Neural cell (in vitro differentiated cells): Measurements from ENCODE around the gene GCNT1. TPM values are rescaled to one million over a fixed set of nuclear protein-coding genes. Genes with fewer than 3 reads are reported as not detected.

ENCODE experiments used
- H2AFZ ChIP-seq: fragments of 200-600, 300-800 bp; sonication (generic), shearing (Covaris generic); 2 replicates; pipeline ENCODE4 v1.6.0; 2014; ENCODE audit warnings: low read depth, mild to moderate bottlenecking, antibody characterized with exemption, low read length, moderate library complexity
- H3F3A ChIP-seq: fragments of 200-600 bp; shearing (Covaris generic); 2 replicates; pipeline ENCODE4 v1.6.1; 2016; ENCODE audit warnings: mild to moderate bottlenecking, moderate library complexity, mixed read lengths, antibody characterized with exemption, low read length; ENCODE audit not compliant: insufficient read depth, poor library complexity, severe bottlenecking
- H3K27ac ChIP-seq: fragments of 200-600, 300-800 bp; sonication (generic), shearing (Covaris generic); 2 replicates; pipeline ENCODE4 v1.5.1; 2014; ENCODE audit warnings: mild to moderate bottlenecking, low read length, moderate library complexity
- H3K27me3 ChIP-seq: fragments of 300-800, 200-600 bp; sonication (generic), shearing (Covaris generic); 2 replicates; pipeline ENCODE4 v1.6.0; 2014; ENCODE audit warnings: mild to moderate bottlenecking, low read depth, low read length, moderate library complexity; ENCODE audit not compliant: insufficient read depth
- H3K36me3 ChIP-seq: fragments of 300-800, 200-600 bp; sonication (generic), shearing (Covaris generic); 2 replicates; pipeline ENCODE4 v1.5.1; 2014; ENCODE audit warnings: mild to moderate bottlenecking, antibody characterized with exemption, low read length, moderate library complexity; ENCODE audit not compliant: insufficient read depth
- H3K4me2 ChIP-seq: fragments of 300-800, 200-600 bp; sonication (generic), shearing (Covaris generic); 2 replicates; pipeline ENCODE4 v1.6.0; 2014; ENCODE audit warnings: mild to moderate bottlenecking, low read length
- H3K4me3 ChIP-seq: fragments of 300-800, 200-600 bp; sonication (generic), shearing (Covaris generic); 2 replicates; pipeline ENCODE4 v1.5.1; 2014; ENCODE audit warnings: mild to moderate bottlenecking, low read length, moderate library complexity
- H3K79me2 ChIP-seq: fragments of 200-600 bp; shearing (Covaris generic); replicated peaks from 2 replicates; pipeline ENCODE4 v1.6.0; 2014; ENCODE audit warnings: mild to moderate bottlenecking, low read length, moderate library complexity; ENCODE audit not compliant: insufficient read depth
- H3K9ac ChIP-seq: fragments of 300-800, 200-600 bp; sonication (generic), shearing (Covaris generic); 2 replicates; pipeline ENCODE4 v1.6.1; 2016; ENCODE audit warnings: mild to moderate bottlenecking, low read length, mixed read lengths
- H3K9me2 ChIP-seq: fragments of 200-600 bp; shearing (Covaris generic); 2 replicates; pipeline ENCODE4 v1.6.1; 2016; ENCODE audit warnings: mild to moderate bottlenecking, low read length, mixed read lengths; ENCODE audit not compliant: insufficient read depth
- H3K9me3 ChIP-seq: fragments of 200-600, 300-800 bp; sonication (generic), shearing (Covaris generic); 2 replicates; pipeline ENCODE4 v1.6.1; 2016; ENCODE audit warnings: mild to moderate bottlenecking, mixed run types, low read length, moderate library complexity, mixed read lengths
- H4K20me1 ChIP-seq: fragments of 200-600 bp; shearing (Covaris generic); 2 replicates; pipeline ENCODE4 v1.6.1; 2016; ENCODE audit warnings: mild to moderate bottlenecking, mixed run types; ENCODE audit not compliant: insufficient read depth
- CTCF ChIP-seq: fragments of 450-650 bp; IDR thresholded peaks from 2 replicates; pipeline ENCODE4 v1.5.1; 2014; ENCODE audit warnings: antibody characterized with exemption, mild to moderate bottlenecking, moderate library complexity; ENCODE audit not compliant: poor library complexity, severe bottlenecking
- EP300 ChIP-seq: fragments of 450-650 bp; conservative IDR thresholded peaks from 2 replicates; pipeline ENCODE4 v1.6.1; 2014; ENCODE audit warnings: antibody characterized with exemption, mild to moderate bottlenecking, moderate library complexity; ENCODE audit not compliant: poor library complexity, severe bottlenecking
- EZH2 ChIP-seq: fragments of 200-600, 300-800 bp; shearing (Covaris generic), sonication (generic); IDR thresholded peaks from 2 replicates; pipeline ENCODE4 v1.6.1; 2014; ENCODE audit warnings: antibody characterized with exemption, low read length, borderline replicate concordance, mild to moderate bottlenecking; ENCODE audit not compliant: insufficient read depth, poor library complexity, severe bottlenecking
- MXI1 ChIP-seq: fragments of 450-650 bp; conservative IDR thresholded peaks from 2 replicates; pipeline ENCODE4 v1.6.1; 2014; ENCODE audit warnings: antibody characterized with exemption, mild to moderate bottlenecking; ENCODE audit not compliant: poor library complexity, severe bottlenecking
- POLR2AphosphoS5 ChIP-seq: IDR thresholded peaks from 2 replicates; pipeline ENCODE4 v1.6.1; 2012
- RAD21 ChIP-seq: fragments of 450-650 bp; conservative IDR thresholded peaks from 2 replicates; pipeline ENCODE4 v1.6.1; 2014; ENCODE audit warnings: antibody characterized with exemption, mild to moderate bottlenecking, moderate library complexity
- REST ChIP-seq: IDR thresholded peaks from 2 replicates; pipeline ENCODE4 v1.6.1; 2012; ENCODE audit warnings: borderline replicate concordance
- SMC3 ChIP-seq: fragments of 450-650 bp; conservative IDR thresholded peaks from 2 replicates; pipeline ENCODE4 v1.6.1; 2014; ENCODE audit warnings: antibody characterized with exemption, mild to moderate bottlenecking, moderate library complexity; ENCODE audit not compliant: poor library complexity
- TAF1 ChIP-seq: IDR thresholded peaks from 2 replicates; pipeline ENCODE4 v1.6.1; 2012; ENCODE audit warnings: low read depth
- polyA plus RNA-seq: library from polyadenylated mRNA; depleted of rRNA; stranded (reverse); fragments of >200 nt; gene quantifications from 2 replicates; pipeline ENCODE4 v1.2.3, GENCODE V29; 2014

Gene GCNT1
- polyA plus RNA-seq, 1 donor from 2014 or later, result 0.22 TPM

DNA sequence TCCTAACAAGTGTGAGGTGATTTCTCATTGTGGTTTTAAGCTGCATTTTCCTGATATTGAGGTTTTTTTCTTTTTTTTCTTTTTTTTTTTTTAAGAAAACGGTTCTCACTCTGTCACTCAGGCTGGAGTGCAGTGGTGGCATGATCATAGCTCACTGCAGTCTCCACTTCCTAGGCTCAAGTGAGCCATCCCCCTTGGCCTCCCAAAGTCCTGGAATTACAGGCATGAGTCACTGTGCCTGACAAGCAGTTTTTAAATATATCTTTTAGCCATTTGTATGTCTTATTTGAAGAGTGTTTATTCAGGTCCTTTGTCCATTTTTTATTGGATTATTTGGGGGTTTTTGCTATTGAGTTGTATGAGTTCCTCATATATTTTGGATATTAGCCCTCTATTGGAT, 53.8 kb downstream of the GCNT1 start:
- no peak for TF ChIP-seq CTCF
- no peak for TF ChIP-seq EZH2
- no peak for TF ChIP-seq SMC3
- TF ChIP-seq EP300, result no peak
- TF ChIP-seq TAF1, result no peak
- no peak for TF ChIP-seq POLR2AphosphoS5
- no peak for TF ChIP-seq REST
- no peak for TF ChIP-seq MXI1
- TF ChIP-seq RAD21, result no peak
- H3K4me2 ChIP-seq, result no peak overlapping the region

DNA sequence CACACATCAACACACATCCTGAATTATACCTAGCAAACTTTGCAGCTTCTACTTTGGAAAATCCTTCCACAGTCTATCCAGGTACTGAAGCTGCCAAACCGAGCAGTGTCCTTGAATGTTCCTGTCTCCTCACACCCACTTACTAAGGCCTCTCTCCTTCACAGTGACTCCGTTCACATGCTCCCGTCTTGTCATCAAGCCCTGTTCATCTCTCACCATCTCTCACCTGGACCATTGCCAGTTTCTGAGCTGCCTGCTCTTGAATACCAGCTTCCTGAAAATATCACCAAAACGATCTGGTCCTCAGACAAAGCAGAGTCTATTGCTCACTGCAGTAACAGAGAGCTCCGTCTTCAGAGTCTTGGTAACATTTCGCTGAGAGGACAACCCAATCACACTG, 57.4 kb downstream of the GCNT1 start:
- Histone ChIP-seq H3K9me2 (no peaks in the 10 kb centered on the region), H3K27ac (no peak overlapping the region), H3K9me3 (no peaks in the 10 kb centered on the region), H3K27me3 (no peaks in the 10 kb centered on the region), H2AFZ (no peak overlapping the region), H3K36me3 (no peaks in the 10 kb centered on the region), H3F3A (no peaks in the 10 kb centered on the region), H4K20me1 (no peaks in the 10 kb centered on the region), H3K4me3 (no peak overlapping the region), H3K79me2 (no peaks in the 10 kb centered on the region), H3K9ac (no peak overlapping the region), H3K4me2 (no peak overlapping the region)
- TF ChIP-seq SMC3 (no peak), POLR2AphosphoS5 (no peak), RAD21 (no peak), CTCF (no peak), MXI1 (no peak), REST (no peak), EZH2 (no peak), EP300 (no peak), TAF1 (no peak)

More for the DNA sequence above, 53.8 kb downstream of the GCNT1 start:
- H3K79me2 ChIP-seq, result no peaks in the 10 kb centered on the region
- no peaks in the 10 kb centered on the region for H3K9me2 ChIP-seq
- no peaks in the 10 kb centered on the region for H4K20me1 ChIP-seq
- no peaks in the 10 kb centered on the region for H3K27me3 ChIP-seq
- H3K9me3 ChIP-seq, result no peaks in the 10 kb centered on the region
- H2AFZ ChIP-seq, result no peak overlapping the region
- H3K27ac ChIP-seq, result no peak overlapping the region
- H3K36me3 ChIP-seq, result no peaks in the 10 kb centered on the region
- no peak overlapping the region for H3K4me3 ChIP-seq
- H3K9ac ChIP-seq, result no peak overlapping the region
- H3F3A ChIP-seq, result no peaks in the 10 kb centered on the region
